Measurements from ENCODE around the gene CHCHD5. TPM values are rescaled to one million over a fixed set of nuclear protein-coding genes. Genes with fewer than 3 reads are reported as not detected.

Gene CHCHD5
- 10 to 100 TPM; 37.3 to 40.4 TPM for total RNA-seq

GRCh38 chr2:112584134-112584890, at the start of gene CHCHD5:
TSS of gene CHCHD5 (plus strand) at chr2:112584609. CDS start at chr2:112584648, 39 bp downstream.

GRCh38 chr2:112542123-112542983, 42.1 kb upstream of the CHCHD5 start, which contains the start of gene POLR1B:
TSS of gene POLR1B (plus strand) at chr2:112542465. CDS start at chr2:112542495, 30 bp downstream.

Other genes starting within 250 kb of the CHCHD5 start
- gene RGPD8, start 151.0 kb upstream of the CHCHD5 start, total RNA-seq = 1 to 10 TPM; 8.9 to 9.0 TPM
- 10 to 100 TPM; 29.5 TPM for gene TTL, start 102.5 kb upstream of the CHCHD5 start, total RNA-seq
- 10 to 100 TPM; 28.8 to 36.5 TPM for gene POLR1B, start 42.1 kb upstream of the CHCHD5 start, total RNA-seq
- 100 to 1,000 TPM; 138 to 141 TPM for gene SLC20A1, start 61.3 kb downstream of the CHCHD5 start, total RNA-seq
- gene NT5DC4, start 136.4 kb downstream of the CHCHD5 start, total RNA-seq = not detected
- gene CKAP2L, start 180.0 kb downstream of the CHCHD5 start, total RNA-seq = 10 to 100 TPM; 45.4 to 45.9 TPM
- gene IL1A, start 199.9 kb downstream of the CHCHD5 start, total RNA-seq = under 1 TPM; 0.22 to 0.33 TPM